Measurements from ENCODE around the gene PTPN23. TPM values are rescaled to one million over a fixed set of nuclear protein-coding genes. Genes with fewer than 3 reads are reported as not detected.

PTPN23 gene
- total RNA-seq, 1 donor = 30.0 TPM

DNA sequence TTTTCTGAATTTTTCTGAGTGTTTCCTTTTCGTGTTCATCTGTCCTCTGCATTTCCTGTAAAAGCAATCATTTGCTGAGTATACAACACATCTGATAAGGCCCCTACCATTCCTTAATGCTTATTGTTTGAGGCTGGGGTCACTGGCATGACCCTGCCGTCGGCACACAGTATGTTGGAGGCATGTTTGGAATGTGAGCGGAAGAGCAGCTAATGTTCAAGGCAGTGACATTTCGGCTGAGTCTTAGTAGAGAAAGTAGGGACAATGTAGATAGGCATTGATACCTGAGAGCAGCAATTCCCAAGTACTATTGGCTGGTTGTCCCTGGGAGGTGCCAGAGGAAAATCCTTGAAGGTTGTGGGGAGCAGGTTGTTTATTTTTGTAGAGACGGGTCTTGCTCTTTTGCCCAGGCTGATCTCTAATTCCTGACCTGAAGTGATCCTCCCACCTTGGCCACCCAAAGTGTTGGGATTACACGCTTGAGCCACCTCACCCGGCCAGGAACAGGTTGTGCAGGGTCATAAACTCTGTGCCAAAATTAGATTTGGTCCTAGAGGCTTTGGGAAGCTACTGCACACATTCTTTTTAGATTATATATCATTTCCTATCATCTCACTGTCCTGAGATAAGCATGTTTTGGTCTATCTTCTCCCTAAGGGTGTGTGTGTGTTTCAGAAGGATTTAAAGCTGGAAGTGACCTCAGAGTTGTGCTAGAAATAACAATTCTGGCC, 13.5 kb downstream of the PTPN23 start:
- Histone ChIP-seq H3K36me3 (ENCODE audit: insufficient read depth, low read length) (peaks cover 15% of the 10 kb centered on the region), H3K79me2 (ENCODE audit: insufficient read depth, low read length) (peaks cover 94% of the 10 kb centered on the region), H4K20me1 (ENCODE audit: insufficient read depth, low read length) (peaks cover 60% of the 10 kb centered on the region), H3K4me3 (ENCODE audit: insufficient read depth, low read length) (peak overlapping the region; percentile 2), H2AFZ (ENCODE audit: low read length) (no peak overlapping the region), H3K4me1 (ENCODE audit: insufficient read depth, low read length) (peaks cover 17% of the 10 kb centered on the region), H3K27me3 (ENCODE audit: insufficient read depth, low read length) (no peaks in the 10 kb centered on the region), H3K9me3 (ENCODE audit: low read depth, low read length) (no peaks in the 10 kb centered on the region), H3K4me2 (ENCODE audit: insufficient read depth, low read length) (peak overlapping the region; percentile 30), H3K27ac (ENCODE audit: low read depth, low read length) (peak overlapping the region; percentile 47)
- TF ChIP-seq, protein P1, sequence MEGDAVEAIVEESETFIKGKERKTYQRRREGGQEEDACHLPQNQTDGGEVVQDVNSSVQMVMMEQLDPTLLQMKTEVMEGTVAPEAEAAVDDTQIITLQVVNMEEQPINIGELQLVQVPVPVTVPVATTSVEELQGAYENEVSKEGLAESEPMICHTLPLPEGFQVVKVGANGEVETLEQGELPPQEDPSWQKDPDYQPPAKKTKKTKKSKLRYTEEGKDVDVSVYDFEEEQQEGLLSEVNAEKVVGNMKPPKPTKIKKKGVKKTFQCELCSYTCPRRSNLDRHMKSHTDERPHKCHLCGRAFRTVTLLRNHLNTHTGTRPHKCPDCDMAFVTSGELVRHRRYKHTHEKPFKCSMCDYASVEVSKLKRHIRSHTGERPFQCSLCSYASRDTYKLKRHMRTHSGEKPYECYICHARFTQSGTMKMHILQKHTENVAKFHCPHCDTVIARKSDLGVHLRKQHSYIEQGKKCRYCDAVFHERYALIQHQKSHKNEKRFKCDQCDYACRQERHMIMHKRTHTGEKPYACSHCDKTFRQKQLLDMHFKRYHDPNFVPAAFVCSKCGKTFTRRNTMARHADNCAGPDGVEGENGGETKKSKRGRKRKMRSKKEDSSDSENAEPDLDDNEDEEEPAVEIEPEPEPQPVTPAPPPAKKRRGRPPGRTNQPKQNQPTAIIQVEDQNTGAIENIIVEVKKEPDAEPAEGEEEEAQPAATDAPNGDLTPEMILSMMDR (IDR thresholded peaks at IDR 0.05; ENCODE audit: extremely low read depth, low read depth, low read length) = no peak
- no peak for DNase-seq (ENCODE audit: insufficient read length, low spot score, missing footprints)

DNA sequence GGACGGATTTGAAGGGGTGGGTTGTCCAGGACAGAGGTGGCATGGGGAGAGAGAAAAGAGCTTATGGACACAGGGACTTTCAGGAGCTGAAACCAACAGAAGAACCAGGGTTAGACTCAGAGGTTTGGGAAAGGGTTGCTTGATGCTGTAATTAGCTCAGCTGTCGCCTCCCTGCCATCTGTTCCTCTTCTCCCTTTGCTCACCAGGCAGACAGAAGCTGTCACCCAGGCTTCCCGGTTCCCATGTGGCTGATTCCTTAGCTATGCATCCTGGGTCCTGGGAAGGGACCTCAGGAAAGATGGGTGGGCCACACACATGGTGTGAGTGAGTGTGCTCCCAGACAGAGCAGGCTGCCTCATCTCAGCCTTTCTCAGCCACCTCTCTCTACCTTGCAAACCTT, 14.1 kb downstream of the PTPN23 start:
- no peaks in the 10 kb centered on the region for H3K27me3 ChIP-seq (ENCODE audit: insufficient read depth, low read length)
- H3K4me1 ChIP-seq (ENCODE audit: insufficient read depth, low read length) = peaks cover 22% of the 10 kb centered on the region
- H3K4me3 ChIP-seq (ENCODE audit: insufficient read depth, low read length) = no peak overlapping the region
- H3K9me3 ChIP-seq (ENCODE audit: low read depth, low read length) = no peaks in the 10 kb centered on the region
- H3K79me2 ChIP-seq (ENCODE audit: insufficient read depth, low read length) = peaks cover 96% of the 10 kb centered on the region
- H2AFZ ChIP-seq (ENCODE audit: low read length) = no peak overlapping the region
- peaks cover 15% of the 10 kb centered on the region for H3K36me3 ChIP-seq (ENCODE audit: insufficient read depth, low read length)
- peak overlapping the region; percentile 47 for H3K27ac ChIP-seq (ENCODE audit: low read depth, low read length)
- H3K4me2 ChIP-seq (ENCODE audit: insufficient read depth, low read length) = no peak overlapping the region
- H4K20me1 ChIP-seq (ENCODE audit: insufficient read depth, low read length) = peaks cover 60% of the 10 kb centered on the region
- DNase-seq (ENCODE audit: insufficient read length, low spot score, missing footprints) = no peak
- TF ChIP-seq, protein P1 (IDR thresholded peaks at IDR 0.05; ENCODE audit: extremely low read depth, low read depth, low read length) = no peak

DNA sequence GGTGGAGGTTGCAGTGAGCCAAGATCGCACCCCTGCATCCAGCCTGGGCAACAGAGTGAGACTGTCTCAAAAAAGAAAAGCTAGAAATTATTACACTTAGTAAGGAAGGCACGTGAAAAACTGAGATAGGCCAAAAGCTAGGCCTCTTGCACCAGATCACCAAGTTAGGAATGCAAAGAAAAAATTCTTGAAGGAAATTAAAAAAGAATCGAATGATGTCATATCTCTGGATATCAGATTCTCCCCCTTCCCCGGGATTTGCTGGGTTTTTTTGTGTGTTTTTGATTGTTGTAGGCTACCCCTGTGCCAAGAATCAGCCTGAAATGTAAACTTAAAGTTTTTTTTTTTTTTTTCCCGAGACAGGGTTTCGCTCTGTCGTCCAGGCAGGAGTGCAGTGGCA, 17.4 kb downstream of the PTPN23 start:
- H3K4me1 ChIP-seq (ENCODE audit: insufficient read depth, low read length) = peaks cover 23% of the 10 kb centered on the region
- no peaks in the 10 kb centered on the region for H3K9me3 ChIP-seq (ENCODE audit: low read depth, low read length)
- peaks cover 82% of the 10 kb centered on the region for H3K79me2 ChIP-seq (ENCODE audit: insufficient read depth, low read length)
- peaks cover 48% of the 10 kb centered on the region for H4K20me1 ChIP-seq (ENCODE audit: insufficient read depth, low read length)
- H2AFZ ChIP-seq (ENCODE audit: low read length) = no peak overlapping the region
- TF ChIP-seq, protein P1 (IDR thresholded peaks at IDR 0.05; ENCODE audit: extremely low read depth, low read depth, low read length) = no peak
- no peak overlapping the region for H3K27ac ChIP-seq (ENCODE audit: low read depth, low read length)
- H3K4me3 ChIP-seq (ENCODE audit: insufficient read depth, low read length) = no peak overlapping the region
- H3K4me2 ChIP-seq (ENCODE audit: insufficient read depth, low read length) = no peak overlapping the region
- no peaks in the 10 kb centered on the region for H3K27me3 ChIP-seq (ENCODE audit: insufficient read depth, low read length)
- no peak for DNase-seq (ENCODE audit: insufficient read length, low spot score, missing footprints)
- peaks cover 15% of the 10 kb centered on the region for H3K36me3 ChIP-seq (ENCODE audit: insufficient read depth, low read length)

DNA sequence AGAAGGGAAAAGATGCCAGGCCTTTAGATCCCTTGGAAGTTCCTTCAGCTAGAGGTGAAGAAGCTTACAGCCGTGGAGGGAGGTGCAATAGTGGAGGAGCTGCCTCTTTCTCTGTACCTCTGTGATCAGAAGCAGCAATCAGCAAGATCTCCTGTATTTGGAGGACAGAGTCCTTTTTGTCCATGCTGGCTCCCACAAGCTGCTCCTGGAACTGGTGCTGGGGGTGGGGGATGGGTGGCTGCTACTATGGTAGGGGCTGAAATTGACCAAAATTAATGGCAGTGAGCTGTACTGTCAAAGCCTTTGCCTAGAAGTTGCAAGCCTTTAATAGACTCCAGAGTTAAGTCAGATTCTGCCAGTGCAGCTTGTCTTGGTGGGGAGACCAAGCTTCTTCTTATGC, 18.2 kb downstream of the PTPN23 start:
- H4K20me1 ChIP-seq (ENCODE audit: insufficient read depth, low read length) = peaks cover 42% of the 10 kb centered on the region
- H2AFZ ChIP-seq (ENCODE audit: low read length) = no peak overlapping the region
- H3K27me3 ChIP-seq (ENCODE audit: insufficient read depth, low read length) = no peaks in the 10 kb centered on the region
- peaks cover 18% of the 10 kb centered on the region for H3K4me1 ChIP-seq (ENCODE audit: insufficient read depth, low read length)
- peaks cover 15% of the 10 kb centered on the region for H3K36me3 ChIP-seq (ENCODE audit: insufficient read depth, low read length)
- H3K27ac ChIP-seq (ENCODE audit: low read depth, low read length) = no peak overlapping the region
- TF ChIP-seq, protein P1 (IDR thresholded peaks at IDR 0.05; ENCODE audit: extremely low read depth, low read depth, low read length) = no peak
- peaks cover 82% of the 10 kb centered on the region for H3K79me2 ChIP-seq (ENCODE audit: insufficient read depth, low read length)
- H3K4me3 ChIP-seq (ENCODE audit: insufficient read depth, low read length) = no peak overlapping the region
- DNase-seq (ENCODE audit: insufficient read length, low spot score, missing footprints) = no peak
- H3K9me3 ChIP-seq (ENCODE audit: low read depth, low read length) = no peaks in the 10 kb centered on the region
- no peak overlapping the region for H3K4me2 ChIP-seq (ENCODE audit: insufficient read depth, low read length)

Measured in osteoblast (primary cell).